Stromal cell of bone marrow (primary cell): Measurements from ENCODE around the gene CHRNB2.

Experiments used
- DNase-seq: peaks from one replicate; pipeline ENCODE4 v3.0.0-alpha.2; 2012; ENCODE audit warnings: low read depth

Gene CHRNB2

DNA sequence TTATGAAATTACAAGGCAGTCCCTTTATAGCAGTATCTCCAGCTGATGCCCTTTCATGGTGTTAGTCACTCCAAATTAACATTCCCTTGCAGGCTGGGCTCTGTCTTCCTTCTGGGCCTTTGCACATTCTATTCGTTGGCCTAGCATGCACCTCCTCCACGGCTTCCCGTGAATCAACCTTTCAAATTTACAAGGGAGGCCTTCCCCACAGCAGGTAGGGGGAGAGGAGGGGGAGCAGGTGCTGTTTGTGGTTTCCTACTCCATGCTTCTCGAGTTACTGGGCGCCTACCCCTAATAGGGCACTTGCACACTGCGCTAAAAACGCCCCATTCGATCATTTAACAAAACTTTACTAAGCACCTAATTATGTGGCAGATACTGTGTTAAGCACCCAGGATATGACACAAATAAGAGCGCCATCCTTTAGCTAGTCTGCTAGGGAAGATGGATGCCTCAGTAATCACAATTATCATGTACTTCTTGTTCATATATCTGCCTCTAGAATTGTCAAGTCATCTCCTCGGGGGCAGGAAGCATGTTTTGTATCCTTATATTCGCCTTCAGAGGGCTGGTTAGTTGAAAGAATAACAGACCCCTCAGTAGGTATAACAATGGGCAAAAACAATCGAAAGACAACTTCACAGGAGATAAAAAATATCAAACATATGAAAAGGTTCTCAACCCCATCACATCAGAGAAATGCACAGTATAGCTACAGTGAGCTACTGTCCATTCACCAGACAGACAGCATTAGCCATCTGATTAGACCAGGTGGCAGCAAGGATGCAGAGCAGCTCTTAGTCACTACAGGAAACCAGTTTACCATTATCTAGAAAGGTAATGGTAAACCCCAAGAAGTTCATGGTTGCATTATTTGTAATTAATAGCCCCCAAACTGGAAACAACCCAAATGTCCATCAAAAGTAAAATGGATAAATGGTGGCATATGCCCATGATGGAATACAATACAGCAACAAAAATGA, 42.1 kb downstream of the CHRNB2 start:
- DNase-seq, result no peak

DNA sequence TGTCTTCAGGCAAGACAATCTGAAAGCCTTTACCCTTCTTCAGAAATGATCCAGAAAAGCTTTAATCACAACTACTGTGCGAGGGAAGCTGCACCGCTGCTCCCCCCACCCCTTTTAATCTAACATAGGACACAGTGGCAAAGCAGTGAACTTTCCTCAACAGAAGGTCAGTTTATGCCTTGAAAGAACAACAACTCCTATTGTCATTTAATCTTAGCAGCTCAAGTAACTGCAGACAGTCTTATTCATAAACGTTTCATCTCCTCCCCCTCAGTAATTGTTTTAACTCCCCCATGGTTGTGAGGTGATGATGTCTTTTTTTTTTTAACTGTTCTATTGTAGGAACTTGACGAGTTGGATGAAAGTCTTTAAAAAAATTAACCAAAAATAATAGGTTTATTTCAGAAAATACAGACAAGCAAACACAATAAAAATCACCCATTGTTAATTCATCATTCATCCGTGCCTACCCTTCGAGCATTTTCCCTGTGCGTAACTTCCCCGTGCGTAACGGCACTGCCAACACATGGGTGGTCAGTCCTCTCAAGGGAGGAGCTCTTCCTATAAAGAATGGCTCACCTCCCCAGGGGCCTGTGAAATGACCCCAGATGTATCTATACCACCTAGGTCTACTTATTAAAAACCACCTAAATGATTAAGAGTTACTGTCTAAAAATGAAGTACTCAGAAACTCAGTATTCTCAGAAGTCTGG, 43.7 kb downstream of the CHRNB2 start:
- no peak for DNase-seq

- no peak for DNase-seq
Observed at GRCh38 chr1:154614247-154614646, 46.7 kb downstream of the CHRNB2 start.

- DNase-seq, result no peak
Observed at GRCh38 chr1:154614901-154615300, 47.3 kb downstream of the CHRNB2 start.

- no peak for DNase-seq
Observed at GRCh38 chr1:154615411-154615810, 47.8 kb downstream of the CHRNB2 start.

- no peak for DNase-seq
Observed at GRCh38 chr1:154616659-154617345, 49.2 kb downstream of the CHRNB2 start.

GRCh38 chr1:154619181-154619948, 51.8 kb downstream of the CHRNB2 start:
- DNase-seq, result no peak

DNA sequence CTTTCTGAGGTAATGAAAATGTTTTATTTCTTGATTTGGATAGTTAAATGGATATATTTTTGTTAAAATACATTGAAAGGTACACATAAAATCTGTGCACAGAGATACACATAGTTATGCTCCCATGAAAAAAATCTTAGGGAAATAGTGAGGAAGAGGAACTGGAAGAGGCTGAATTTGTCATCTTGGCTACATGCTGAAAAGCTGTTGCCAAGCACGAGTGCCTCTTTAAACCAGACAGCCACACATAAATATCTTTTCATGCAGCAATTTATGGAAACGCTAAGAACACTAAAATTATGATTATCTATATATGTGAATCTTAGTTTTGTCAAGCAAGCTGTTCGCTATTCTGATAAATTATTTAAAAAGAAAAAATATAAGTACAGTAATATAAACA, 53.2 kb downstream of the CHRNB2 start:
- no peak for DNase-seq

GRCh38 chr1:154621875-154622274, 54.3 kb downstream of the CHRNB2 start:
- DNase-seq, result no peak

- no peak for DNase-seq
Observed at GRCh38 chr1:154622503-154623039, 55.0 kb downstream of the CHRNB2 start.

GRCh38 chr1:154623358-154623757, 55.8 kb downstream of the CHRNB2 start:
- no peak for DNase-seq

- peak; percentile 37 for DNase-seq
Observed at GRCh38 chr1:154624746-154625643, 57.4 kb downstream of the CHRNB2 start.

- DNase-seq, result no peak
Observed at GRCh38 chr1:154626456-154627256, 59.1 kb downstream of the CHRNB2 start.

DNA sequence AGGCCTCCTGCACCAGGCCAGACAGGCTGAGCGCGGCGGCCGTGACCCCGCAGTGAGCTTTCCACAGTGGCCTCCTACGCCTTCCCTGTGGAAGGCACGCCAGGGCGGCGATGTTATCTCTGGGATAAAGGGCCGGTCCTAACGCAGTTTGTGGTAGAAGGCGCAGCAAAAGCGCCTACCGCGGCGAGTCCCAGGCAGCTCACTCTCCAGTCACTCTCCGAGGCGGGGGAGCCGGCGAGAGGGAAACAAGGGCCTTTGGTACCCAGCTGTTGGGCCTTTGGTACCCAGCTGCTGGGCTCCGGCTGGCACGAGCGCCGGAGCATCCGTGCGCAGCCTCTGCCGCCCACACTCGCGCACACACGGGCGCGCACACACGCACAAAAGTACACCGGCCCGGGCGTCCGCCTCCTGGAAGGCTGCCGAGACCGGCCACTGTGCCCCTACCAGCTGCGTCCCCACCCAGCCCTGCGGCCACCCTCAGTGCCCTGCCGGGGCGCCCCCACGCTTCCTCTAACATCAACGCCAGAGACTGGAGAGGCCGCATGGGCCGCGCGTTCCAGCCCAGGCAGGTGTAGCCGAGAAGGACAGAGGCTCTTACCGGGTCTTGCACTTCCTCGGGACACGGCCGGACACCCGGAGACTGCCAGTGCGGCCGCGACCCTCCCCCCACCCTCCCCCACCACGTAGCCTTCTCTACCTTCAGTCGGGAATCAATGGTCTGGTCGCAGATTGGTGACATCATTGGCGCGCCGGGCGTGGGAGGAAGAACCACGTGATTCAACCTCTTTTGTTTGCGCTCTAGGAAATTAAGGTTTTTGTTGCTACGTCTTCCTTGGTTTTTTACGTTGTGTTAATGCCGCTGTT, 59.9 kb downstream of the CHRNB2 start:
- DNase-seq, result peak; percentile 87

GRCh38 chr1:154628121-154628405, 60.5 kb downstream of the CHRNB2 start:
- no peak for DNase-seq

GRCh38 chr1:154629061-154629674, 61.6 kb downstream of the CHRNB2 start:
- DNase-seq, result no peak
